ENCODE data around the gene ADAMTS14. TPM values are rescaled to one million over a fixed set of nuclear protein-coding genes. Genes with fewer than 3 reads are reported as not detected.
A peak's percentile ranks its signal among the peaks of the same experiment; 100 is the strongest.

The ADAMTS14 gene
- total and polyA plus RNA-seq, 4 donors, result 2.0 to 4.7 (median 3.5) TPM

- H3K36me3 ChIP-seq (ENCODE audit: control insufficient read depth, insufficient read depth, low read length), result no peaks in the 10 kb centered on the region
- WGBS (ENCODE audit: insufficient coverage), result 38% methylated on average over 5 of the region's 11 CpGs
- H3K27ac ChIP-seq (ENCODE audit: low read depth, low read length), result no peak overlapping the region
- H3K4me3 ChIP-seq (ENCODE audit: low read depth, low read length), result no peak overlapping the region
- H3K4me1 ChIP-seq (ENCODE audit: control insufficient read depth, insufficient read depth, low read length), result peaks cover 34% of the 10 kb centered on the region
- H3K9me3 ChIP-seq (ENCODE audit: control insufficient read depth, insufficient read depth, low read length), result no peaks in the 10 kb centered on the region
- no peak for DNase-seq (ENCODE audit: low read depth in 4 of 6, low spot score in 6 of 6)
- no peaks in the 10 kb centered on the region for H3K27me3 ChIP-seq (ENCODE audit: control insufficient read depth, insufficient read depth, low read length)
These were observed 8.8 kb downstream of the ADAMTS14 start for GRCh38 chr10:70680899-70681730.

DNA sequence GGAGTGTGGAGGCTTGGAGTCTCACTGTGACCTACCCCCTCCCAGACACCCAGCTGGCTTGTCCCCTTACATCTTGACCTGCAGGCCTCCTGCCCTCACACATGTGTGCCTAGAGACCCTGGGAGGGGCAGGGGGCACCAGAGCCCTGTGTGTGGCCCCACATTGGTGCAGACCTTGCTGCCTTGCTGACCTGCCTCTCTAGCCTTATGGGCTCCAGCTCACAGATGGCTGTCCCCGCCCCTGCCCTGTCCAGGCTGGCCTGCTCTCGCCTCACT, 9.4 kb downstream of the ADAMTS14 start:
- 92% methylated on average over 2 of the region's 2 CpGs for WGBS (ENCODE audit: insufficient coverage)

GRCh38 chr10:70682920-70683600, 10.8 kb downstream of the ADAMTS14 start:
- H3K36me3 ChIP-seq (ENCODE audit: control insufficient read depth, insufficient read depth, low read length), result no peaks in the 10 kb centered on the region
- H3K27ac ChIP-seq (ENCODE audit: low read depth, low read length), result peak overlapping the region; percentile 15
- H3K9me3 ChIP-seq (ENCODE audit: control insufficient read depth, insufficient read depth, low read length), result no peaks in the 10 kb centered on the region
- peaks cover 31% of the 10 kb centered on the region for H3K4me1 ChIP-seq (ENCODE audit: control insufficient read depth, insufficient read depth, low read length)
- DNase-seq (ENCODE audit: low read depth in 4 of 6, low spot score in 6 of 6), result no peak
- no peak overlapping the region for H3K4me3 ChIP-seq (ENCODE audit: low read depth, low read length)
- 75% methylated on average over 20 of the region's 20 CpGs for WGBS (ENCODE audit: insufficient coverage)
- H3K27me3 ChIP-seq (ENCODE audit: control insufficient read depth, insufficient read depth, low read length), result no peaks in the 10 kb centered on the region

More for the DNA sequence above, 9.4 kb downstream of the ADAMTS14 start:
- Histone ChIP-seq H3K27ac (ENCODE audit: low read depth, low read length) (no peak overlapping the region), H3K27me3 (ENCODE audit: control insufficient read depth, insufficient read depth, low read length) (no peaks in the 10 kb centered on the region), H3K36me3 (ENCODE audit: control insufficient read depth, insufficient read depth, low read length) (no peaks in the 10 kb centered on the region), H3K4me3 (ENCODE audit: low read depth, low read length) (no peak overlapping the region), H3K4me1 (ENCODE audit: control insufficient read depth, insufficient read depth, low read length) (peaks cover 34% of the 10 kb centered on the region), H3K9me3 (ENCODE audit: control insufficient read depth, insufficient read depth, low read length) (no peaks in the 10 kb centered on the region)
- DNase-seq (ENCODE audit: low read depth in 4 of 6, low spot score in 6 of 6), result no peak

- no peak for DNase-seq (ENCODE audit: low read depth in 4 of 6, low spot score in 6 of 6)
- no peak overlapping the region for H3K27ac ChIP-seq (ENCODE audit: low read depth, low read length)
- WGBS (ENCODE audit: insufficient coverage), result 53% methylated on average over 3 of the region's 6 CpGs
- no peaks in the 10 kb centered on the region for H3K27me3 ChIP-seq (ENCODE audit: control insufficient read depth, insufficient read depth, low read length)
- H3K4me3 ChIP-seq (ENCODE audit: low read depth, low read length), result no peak overlapping the region
- peaks cover 31% of the 10 kb centered on the region for H3K4me1 ChIP-seq (ENCODE audit: control insufficient read depth, insufficient read depth, low read length)
- no peaks in the 10 kb centered on the region for H3K9me3 ChIP-seq (ENCODE audit: control insufficient read depth, insufficient read depth, low read length)
- H3K36me3 ChIP-seq (ENCODE audit: control insufficient read depth, insufficient read depth, low read length), result no peaks in the 10 kb centered on the region
These were observed 11.3 kb downstream of the ADAMTS14 start for GRCh38 chr10:70683601-70683934.

- 100% methylated on average over 1 of the region's 5 CpGs for WGBS (ENCODE audit: insufficient coverage)
- Histone ChIP-seq H3K27ac (ENCODE audit: low read depth, low read length) (no peak overlapping the region), H3K4me1 (ENCODE audit: control insufficient read depth, insufficient read depth, low read length) (peaks cover 31% of the 10 kb centered on the region), H3K9me3 (ENCODE audit: control insufficient read depth, insufficient read depth, low read length) (no peaks in the 10 kb centered on the region), H3K36me3 (ENCODE audit: control insufficient read depth, insufficient read depth, low read length) (no peaks in the 10 kb centered on the region), H3K4me3 (ENCODE audit: low read depth, low read length) (no peak overlapping the region), H3K27me3 (ENCODE audit: control insufficient read depth, insufficient read depth, low read length) (no peaks in the 10 kb centered on the region)
- no peak for DNase-seq (ENCODE audit: low read depth in 4 of 6, low spot score in 6 of 6)
These were observed 11.6 kb downstream of the ADAMTS14 start for GRCh38 chr10:70683940-70684339.

- Histone ChIP-seq H3K9me3 (ENCODE audit: control insufficient read depth, insufficient read depth, low read length) (no peaks in the 10 kb centered on the region), H3K4me1 (ENCODE audit: control insufficient read depth, insufficient read depth, low read length) (peaks cover 27% of the 10 kb centered on the region), H3K27me3 (ENCODE audit: control insufficient read depth, insufficient read depth, low read length) (no peaks in the 10 kb centered on the region), H3K36me3 (ENCODE audit: control insufficient read depth, insufficient read depth, low read length) (no peaks in the 10 kb centered on the region), H3K4me3 (ENCODE audit: low read depth, low read length) (no peak overlapping the region), H3K27ac (ENCODE audit: low read depth, low read length) (no peak overlapping the region)
- WGBS (ENCODE audit: insufficient coverage), result 100% methylated on average over 2 of the region's 3 CpGs
- no peak for DNase-seq (ENCODE audit: low read depth in 4 of 6, low spot score in 6 of 6)
These were observed 12.1 kb downstream of the ADAMTS14 start for GRCh38 chr10:70684374-70684773.

- H3K27ac ChIP-seq (ENCODE audit: low read depth, low read length), result no peak overlapping the region
These were observed 12.6 kb downstream of the ADAMTS14 start for GRCh38 chr10:70684839-70685454.

DNA sequence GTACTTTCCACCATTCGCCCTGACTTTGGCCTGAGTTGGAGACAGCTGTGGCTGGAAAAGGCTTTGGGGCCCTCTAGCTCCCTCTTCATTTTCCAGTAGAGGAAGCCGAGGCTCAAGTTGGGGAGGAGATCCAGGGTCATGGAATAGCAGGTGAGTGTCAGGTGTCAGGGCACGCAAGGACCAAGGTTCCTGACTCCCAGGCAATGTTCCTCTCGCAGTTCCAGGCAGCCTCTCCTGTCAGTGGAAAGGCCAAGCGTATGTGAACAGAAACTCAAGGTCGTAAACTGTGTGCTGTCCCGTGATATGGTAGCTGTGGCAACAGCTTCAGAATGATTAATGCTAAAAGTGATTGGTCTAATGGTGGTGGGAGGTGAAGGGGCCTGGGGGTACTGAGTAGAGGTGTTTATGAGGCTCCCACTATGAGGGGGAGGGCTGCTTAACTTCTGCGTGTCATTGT, 13.2 kb downstream of the ADAMTS14 start:
- no peaks in the 10 kb centered on the region for H3K27me3 ChIP-seq (ENCODE audit: control insufficient read depth, insufficient read depth, low read length)
- 78% methylated on average over 7 of the region's 8 CpGs for WGBS (ENCODE audit: insufficient coverage)
- H3K36me3 ChIP-seq (ENCODE audit: control insufficient read depth, insufficient read depth, low read length), result no peaks in the 10 kb centered on the region
- H3K27ac ChIP-seq (ENCODE audit: low read depth, low read length), result no peak overlapping the region
- no peak overlapping the region for H3K4me3 ChIP-seq (ENCODE audit: low read depth, low read length)
- H3K9me3 ChIP-seq (ENCODE audit: control insufficient read depth, insufficient read depth, low read length), result no peaks in the 10 kb centered on the region
- peaks cover 28% of the 10 kb centered on the region for H3K4me1 ChIP-seq (ENCODE audit: control insufficient read depth, insufficient read depth, low read length)
- DNase-seq (ENCODE audit: low read depth in 4 of 6, low spot score in 6 of 6), result no peak

More at GRCh38 chr10:70684839-70685454, 12.6 kb downstream of the ADAMTS14 start:
- Histone ChIP-seq H3K4me3 (ENCODE audit: low read depth, low read length) (no peak overlapping the region), H3K9me3 (ENCODE audit: control insufficient read depth, insufficient read depth, low read length) (no peaks in the 10 kb centered on the region), H3K36me3 (ENCODE audit: control insufficient read depth, insufficient read depth, low read length) (no peaks in the 10 kb centered on the region), H3K27me3 (ENCODE audit: control insufficient read depth, insufficient read depth, low read length) (no peaks in the 10 kb centered on the region), H3K4me1 (ENCODE audit: control insufficient read depth, insufficient read depth, low read length) (peaks cover 25% of the 10 kb centered on the region)
- WGBS (ENCODE audit: insufficient coverage), result 100% methylated on average over 1 of the region's 4 CpGs
- no peak for DNase-seq (ENCODE audit: low read depth in 4 of 6, low spot score in 6 of 6)

GRCh38 chr10:70688828-70689227, 16.5 kb downstream of the ADAMTS14 start:
- Histone ChIP-seq H3K36me3 (ENCODE audit: control insufficient read depth, insufficient read depth, low read length) (no peaks in the 10 kb centered on the region), H3K27me3 (ENCODE audit: control insufficient read depth, insufficient read depth, low read length) (no peaks in the 10 kb centered on the region), H3K4me1 (ENCODE audit: control insufficient read depth, insufficient read depth, low read length) (peaks cover 26% of the 10 kb centered on the region), H3K9me3 (ENCODE audit: control insufficient read depth, insufficient read depth, low read length) (no peaks in the 10 kb centered on the region), H3K4me3 (ENCODE audit: low read depth, low read length) (no peak overlapping the region), H3K27ac (ENCODE audit: low read depth, low read length) (no peak overlapping the region)
- WGBS (ENCODE audit: insufficient coverage), result 94% methylated on average over 8 of the region's 9 CpGs
- DNase-seq (ENCODE audit: low read depth in 4 of 6, low spot score in 6 of 6), result no peak

Measured in spinal cord (tissue), 10 donors.